ENCODE measurements around the gene CDIPT.

DNA sequence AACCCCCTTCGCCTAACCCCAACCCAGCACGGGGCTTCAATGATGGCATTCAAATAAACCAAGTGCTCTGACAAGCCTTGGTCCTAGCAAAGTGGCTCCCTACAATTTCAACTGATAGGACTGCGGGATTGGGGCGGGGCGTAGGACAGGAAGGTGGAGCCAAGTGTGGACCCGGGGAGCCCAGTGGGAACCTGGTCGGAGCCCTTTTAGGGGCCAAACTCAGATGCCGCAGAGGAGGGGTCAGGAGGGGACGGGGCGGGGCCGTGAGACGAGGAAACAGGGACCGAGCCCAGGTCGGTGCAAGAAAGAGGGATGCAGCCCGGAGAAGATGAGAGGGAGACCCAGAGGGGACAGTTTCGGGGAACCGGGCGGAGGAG, 13.2 kb upstream of the CDIPT start:
- TF ChIP-seq POLR2AphosphoS5 (IDR thresholded peaks at IDR 0.05; ENCODE audit: borderline replicate concordance, low read depth, low read length) (no peak), EZH2 (IDR thresholded peaks at IDR 0.05) (no peak), FOXP2 (optimal IDR thresholded peaks at IDR 0.05; ENCODE audit: control extremely low read depth, extremely low read length, insufficient read depth) (no peak)

All from SK-N-MC (cell line).